Measurements from ENCODE around the gene RNF5. TPM values are rescaled to one million over a fixed set of nuclear protein-coding genes. Genes with fewer than 3 reads are reported as not detected.
"Not testable (repeated sequence)": the region's sequence is repeated elsewhere in the genome, so short reads cannot be mapped to it uniquely, and the experiment has no call there.

Gene RNF5
- 88.9 TPM for polyA plus RNA-seq (2013, experiment 1 of 2)
- polyA plus RNA-seq (2013, experiment 2 of 2), result 98.6 TPM

- Histone ChIP-seq H3K4me1 (ENCODE audit: insufficient read depth, low read length) (peaks cover 12% of the 10 kb centered on the region; the same call in 1 of the 2 replicates), H3K4me3 (ENCODE audit: low read length) (peak within 1 kb of the TSS; percentile 97), H3K27me3 (ENCODE audit: insufficient read depth, low read length) (no peaks in the 10 kb centered on the region), H3K9ac (ENCODE audit: low read depth, low read length) (peak within 1 kb of the TSS; percentile 85), H3K27ac (ENCODE audit: low read depth, low read length) (peak within 1 kb of the TSS; percentile 98), H3K36me3 (ENCODE audit: insufficient read depth, low read length) (peaks cover 36% of the 10 kb centered on the region), H3K9me3 (ENCODE audit: insufficient read depth, low read depth, low read length) (no peaks in the 10 kb centered on the region)
- under 1% methylated on average over 33 of the region's 33 CpGs for WGBS
Observed at GRCh38 chr6:32177788-32178546, at the start of gene RNF5. Gene RNF5, plus strand, starts transcription at chr6:32178405. Its CDS starts 107 bp downstream, at chr6:32178512.

- H3K9ac ChIP-seq (ENCODE audit: low read depth, low read length), result no peak overlapping the region
- H3K27me3 ChIP-seq (ENCODE audit: insufficient read depth, low read length), result no peaks in the 10 kb centered on the region
- peak overlapping the region; percentile 21; the same call in 1 of the 2 replicates for H3K27ac ChIP-seq (ENCODE audit: low read depth, low read length)
- no peaks in the 10 kb centered on the region for H3K9me3 ChIP-seq (ENCODE audit: insufficient read depth, low read depth, low read length)
- peaks cover 6% of the 10 kb centered on the region; the same call in 1 of the 2 replicates for H3K4me1 ChIP-seq (ENCODE audit: insufficient read depth, low read length)
- H3K36me3 ChIP-seq (ENCODE audit: insufficient read depth, low read length), result peaks cover 22% of the 10 kb centered on the region
- 90% methylated on average over 13 of the region's 13 CpGs for WGBS
- H3K4me3 ChIP-seq (ENCODE audit: low read length), result peak overlapping the region; percentile 76
Observed at GRCh38 chr6:32128751-32129296, 49.4 kb upstream of the RNF5 start.

- Histone ChIP-seq H3K9me3 (ENCODE audit: insufficient read depth, low read depth, low read length) (no peaks in the 10 kb centered on the region), H3K27me3 (ENCODE audit: insufficient read depth, low read length) (peaks cover 2% of the 10 kb centered on the region; the same call in 1 of the 2 replicates), H3K4me1 (ENCODE audit: insufficient read depth, low read length) (peaks cover 6% of the 10 kb centered on the region; the same call in 1 of the 2 replicates), H3K27ac (ENCODE audit: low read depth, low read length) (peak overlapping the region; percentile 64; the same call in 1 of the 2 replicates), H3K4me3 (ENCODE audit: low read length) (peak overlapping the region; percentile 76), H3K9ac (ENCODE audit: low read depth, low read length) (peak overlapping the region; percentile 53; the same call in 1 of the 2 replicates), H3K36me3 (ENCODE audit: insufficient read depth, low read length) (peaks cover 18% of the 10 kb centered on the region)
- WGBS, result 46% methylated on average over 22 of the region's 22 CpGs
Observed at GRCh38 chr6:32129297-32130088, 48.7 kb upstream of the RNF5 start.

- H3K27ac ChIP-seq (ENCODE audit: low read depth, low read length), result no peak overlapping the region
- H3K9me3 ChIP-seq (ENCODE audit: insufficient read depth, low read depth, low read length), result no peaks in the 10 kb centered on the region
- 96% methylated on average over 12 of the region's 14 CpGs for WGBS
Observed at GRCh38 chr6:32131439-32131948, 46.7 kb upstream of the RNF5 start.

GRCh38 chr6:32132110-32132509, 46.1 kb upstream of the RNF5 start:
- no peak overlapping the region for H3K27ac ChIP-seq (ENCODE audit: low read depth, low read length)
- no peak overlapping the region for H3K4me3 ChIP-seq (ENCODE audit: low read length)
- peaks cover 3% of the 10 kb centered on the region; the same call in 1 of the 2 replicates for H3K4me1 ChIP-seq (ENCODE audit: insufficient read depth, low read length)
- H3K9ac ChIP-seq (ENCODE audit: low read depth, low read length), result no peak overlapping the region
- H3K9me3 ChIP-seq (ENCODE audit: insufficient read depth, low read depth, low read length), result no peaks in the 10 kb centered on the region
- H3K27me3 ChIP-seq (ENCODE audit: insufficient read depth, low read length), result peaks cover 7% of the 10 kb centered on the region; the same call in 1 of the 2 replicates
- no peaks in the 10 kb centered on the region for H3K36me3 ChIP-seq (ENCODE audit: insufficient read depth, low read length)

More at GRCh38 chr6:32131439-32131948, 46.7 kb upstream of the RNF5 start:
- H3K36me3 ChIP-seq (ENCODE audit: insufficient read depth, low read length), result 0 out of 2 replicates have a peak, but pooled peaks cover 2% of the 10 kb centered on the region
- no peak overlapping the region for H3K4me3 ChIP-seq (ENCODE audit: low read length)
- peaks cover 6% of the 10 kb centered on the region; the same call in 1 of the 2 replicates for H3K4me1 ChIP-seq (ENCODE audit: insufficient read depth, low read length)
- no peak overlapping the region for H3K9ac ChIP-seq (ENCODE audit: low read depth, low read length)
- H3K27me3 ChIP-seq (ENCODE audit: insufficient read depth, low read length), result peaks cover 7% of the 10 kb centered on the region; the same call in 1 of the 2 replicates

- H3K4me3 ChIP-seq (ENCODE audit: low read length), result no peak overlapping the region
- H3K4me1 ChIP-seq (ENCODE audit: insufficient read depth, low read length), result no peaks in the 10 kb centered on the region
- no peak overlapping the region for H3K9ac ChIP-seq (ENCODE audit: low read depth, low read length)
- 86% methylated on average over 2 of the region's 4 CpGs for WGBS
- H3K27me3 ChIP-seq (ENCODE audit: insufficient read depth, low read length), result peaks cover 7% of the 10 kb centered on the region; the same call in 1 of the 2 replicates
- H3K9me3 ChIP-seq (ENCODE audit: insufficient read depth, low read depth, low read length), result no peaks in the 10 kb centered on the region
- H3K27ac ChIP-seq (ENCODE audit: low read depth, low read length), result no peak overlapping the region
- H3K36me3 ChIP-seq (ENCODE audit: insufficient read depth, low read length), result no peaks in the 10 kb centered on the region
Observed at GRCh38 chr6:32133786-32134185, 44.4 kb upstream of the RNF5 start.

- H3K27ac ChIP-seq (ENCODE audit: low read depth, low read length), result no peak overlapping the region
- H3K27me3 ChIP-seq (ENCODE audit: insufficient read depth, low read length), result peaks cover 7% of the 10 kb centered on the region; the same call in 1 of the 2 replicates
- no peak overlapping the region for H3K4me3 ChIP-seq (ENCODE audit: low read length)
- no peaks in the 10 kb centered on the region for H3K36me3 ChIP-seq (ENCODE audit: insufficient read depth, low read length)
- H3K9ac ChIP-seq (ENCODE audit: low read depth, low read length), result no peak overlapping the region
- no peaks in the 10 kb centered on the region for H3K4me1 ChIP-seq (ENCODE audit: insufficient read depth, low read length)
- H3K9me3 ChIP-seq (ENCODE audit: insufficient read depth, low read depth, low read length), result no peaks in the 10 kb centered on the region
Observed at GRCh38 chr6:32137454-32137853, 40.8 kb upstream of the RNF5 start.

GRCh38 chr6:32139590-32139989, 38.6 kb upstream of the RNF5 start:
- Histone ChIP-seq H3K4me3 (ENCODE audit: low read length) (no peak overlapping the region), H3K36me3 (ENCODE audit: insufficient read depth, low read length) (no peaks in the 10 kb centered on the region), H3K9me3 (ENCODE audit: insufficient read depth, low read depth, low read length) (no peaks in the 10 kb centered on the region), H3K4me1 (ENCODE audit: insufficient read depth, low read length) (no peaks in the 10 kb centered on the region), H3K27ac (ENCODE audit: low read depth, low read length) (no peak overlapping the region), H3K27me3 (ENCODE audit: insufficient read depth, low read length) (peaks cover 4% of the 10 kb centered on the region; the same call in 1 of the 2 replicates), H3K9ac (ENCODE audit: low read depth, low read length) (no peak overlapping the region)
- WGBS, result 89% methylated on average over 5 of the region's 5 CpGs

GRCh38 chr6:32140420-32141046, 37.7 kb upstream of the RNF5 start:
- Histone ChIP-seq H3K36me3 (ENCODE audit: insufficient read depth, low read length) (no peaks in the 10 kb centered on the region), H3K4me3 (ENCODE audit: low read length) (no peak overlapping the region), H3K9ac (ENCODE audit: low read depth, low read length) (no peak overlapping the region), H3K9me3 (ENCODE audit: insufficient read depth, low read depth, low read length) (no peaks in the 10 kb centered on the region), H3K27me3 (ENCODE audit: insufficient read depth, low read length) (no peaks in the 10 kb centered on the region), H3K4me1 (ENCODE audit: insufficient read depth, low read length) (no peaks in the 10 kb centered on the region), H3K27ac (ENCODE audit: low read depth, low read length) (no peak overlapping the region)
- 80% methylated on average over 5 of the region's 5 CpGs for WGBS

- H3K4me1 ChIP-seq (ENCODE audit: insufficient read depth, low read length), result peaks cover 11% of the 10 kb centered on the region; the same call in 1 of the 2 replicates
- not testable (repeated sequence) for H3K36me3 ChIP-seq (ENCODE audit: insufficient read depth, low read length); H3K9me3 ChIP-seq (ENCODE audit: insufficient read depth, low read depth, low read length); H3K27me3 ChIP-seq (ENCODE audit: insufficient read depth, low read length); H3K9ac ChIP-seq (ENCODE audit: low read depth, low read length); H3K4me3 ChIP-seq (ENCODE audit: low read length); H3K27ac ChIP-seq (ENCODE audit: low read depth, low read length)
- WGBS, result 86% methylated on average over 7 of the region's 7 CpGs
Observed at GRCh38 chr6:32144238-32144637, 34.0 kb upstream of the RNF5 start.

Data from HUES64 (cell line).